Left lung (tissue), 10 donors: Measurements from ENCODE around the gene GJB4. TPM values are rescaled to one million over a fixed set of nuclear protein-coding genes. Genes with fewer than 3 reads are reported as not detected.

Source experiments
- ATAC-seq: fragments of 200-7000 bp; cut with Tn5 transposase; one replicate; pipeline ENCODE4 v1.9.1; 2020; ENCODE audit warnings: moderate library complexity
- DNase-seq, 4 donors: peaks; one replicate each; pipeline ENCODE4 v3.0.0-alpha.2; 2013 to 2020
- H3K27ac ChIP-seq, 2 donors: fragments of 200-600 bp; sonication (generic) in 1 of 2; one replicate each; pipeline versions ENCODE4 v1.5.0 to v1.8.0; 2020 to 2021
- H3K27me3 ChIP-seq, 2 donors: fragments of 200-600 bp; sonication (generic) in 1 of 2; one replicate each; pipeline versions ENCODE4 v1.5.0 to v1.8.0; 2020 to 2021
- H3K36me3 ChIP-seq, 2 donors: fragments of 200-600 bp; sonication (generic) in 1 of 2; one replicate each; pipeline versions ENCODE4 v1.5.0 to v1.8.0; 2020 to 2021
- H3K4me1 ChIP-seq, 2 donors: fragments of 200-600 bp; one replicate each; pipeline ENCODE4 v1.8.0; 2021
- H3K4me3 ChIP-seq, 2 donors: fragments of 200-600 bp; sonication (generic) in 1 of 2; one replicate each; pipeline versions ENCODE4 v1.5.0 to v1.8.0; 2020 to 2021; ENCODE audit warnings: mild to moderate bottlenecking in 1 of 2
- H3K9me3 ChIP-seq, 2 donors: fragments of 200-600 bp; sonication (generic) in 1 of 2; one replicate each; pipeline versions ENCODE4 v1.5.0 to v1.8.0; 2020 to 2021
- intact Hi-C, 2 donors: fragments of 100-400 bp; cut with DNase I; formaldehyde crosslinking; loops; one replicate each; pipeline versions ENCODE4 v1.11.2 to v1.14.2; 2022
- polyA plus RNA-seq, 6 donors: library from polyadenylated mRNA; unstranded; fragments of 120-200 nt; gene quantifications; one replicate each; pipeline ENCODE4 v1.2.1, GENCODE V29; 2013; ENCODE audit not compliant: insufficient read length in 6 of 6
- total RNA-seq, 2 donors: library from RNA; stranded (reverse); fragmentation: NEBNext Ultra II Directional; extraction: Animal tissue kit (Norgen Biotek cat#: 25700); gene quantifications; one replicate each; pipeline ENCODE4 v1.2.1, GENCODE V29; 2021
- TF ChIP-seq, protein P1 (sequence below), 2 donors: fragments of 200-600 bp; sonication (generic) in 1 of 2; IDR thresholded peaks; one replicate each; pipeline versions ENCODE4 v1.5.0 to v1.8.0; 2021; ENCODE audit warnings: antibody characterized with exemption in 2 of 2
- donor health status: DM: no; HTN: yes; CAD: no.
- donor health status: DM: no; HTN: no; CAD: no.

Gene GJB4
- total and polyA plus RNA-seq, 8 donors = 0.06 to 0.08 TPM; not detected in 6

DNA sequence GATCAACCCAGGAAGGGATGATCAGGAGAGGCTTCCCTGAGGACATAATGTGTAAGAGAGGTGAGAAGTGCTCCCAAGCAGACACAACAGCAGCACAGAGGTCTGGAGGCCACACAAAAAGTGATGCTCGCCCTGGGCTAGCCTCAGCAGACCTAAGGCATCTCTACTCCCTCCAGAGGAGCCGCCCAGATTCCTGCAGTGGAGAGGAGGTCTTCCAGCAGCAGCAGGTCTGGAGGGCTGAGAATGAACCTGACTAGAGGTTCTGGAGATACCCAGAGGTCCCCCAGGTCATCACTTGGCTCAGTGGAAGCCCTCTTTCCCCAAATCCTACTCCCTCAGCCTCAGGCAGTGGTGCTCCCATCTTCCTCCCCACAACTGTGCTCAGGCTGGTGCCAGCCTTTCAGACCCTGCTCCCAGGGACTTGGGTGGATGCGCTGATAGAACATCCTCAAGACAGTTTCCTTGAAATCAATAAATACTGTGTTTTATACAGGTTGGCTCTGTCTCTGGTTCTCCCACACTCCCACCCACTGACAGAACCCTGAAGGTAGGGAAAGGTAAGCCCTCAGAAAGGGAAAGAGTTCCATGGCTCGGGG, 26.4 kb downstream of the GJB4 start:
- no peak for DNase-seq
- TF ChIP-seq, protein P1, sequence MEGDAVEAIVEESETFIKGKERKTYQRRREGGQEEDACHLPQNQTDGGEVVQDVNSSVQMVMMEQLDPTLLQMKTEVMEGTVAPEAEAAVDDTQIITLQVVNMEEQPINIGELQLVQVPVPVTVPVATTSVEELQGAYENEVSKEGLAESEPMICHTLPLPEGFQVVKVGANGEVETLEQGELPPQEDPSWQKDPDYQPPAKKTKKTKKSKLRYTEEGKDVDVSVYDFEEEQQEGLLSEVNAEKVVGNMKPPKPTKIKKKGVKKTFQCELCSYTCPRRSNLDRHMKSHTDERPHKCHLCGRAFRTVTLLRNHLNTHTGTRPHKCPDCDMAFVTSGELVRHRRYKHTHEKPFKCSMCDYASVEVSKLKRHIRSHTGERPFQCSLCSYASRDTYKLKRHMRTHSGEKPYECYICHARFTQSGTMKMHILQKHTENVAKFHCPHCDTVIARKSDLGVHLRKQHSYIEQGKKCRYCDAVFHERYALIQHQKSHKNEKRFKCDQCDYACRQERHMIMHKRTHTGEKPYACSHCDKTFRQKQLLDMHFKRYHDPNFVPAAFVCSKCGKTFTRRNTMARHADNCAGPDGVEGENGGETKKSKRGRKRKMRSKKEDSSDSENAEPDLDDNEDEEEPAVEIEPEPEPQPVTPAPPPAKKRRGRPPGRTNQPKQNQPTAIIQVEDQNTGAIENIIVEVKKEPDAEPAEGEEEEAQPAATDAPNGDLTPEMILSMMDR (IDR thresholded peaks at IDR 0.05) = no peak
- Histone ChIP-seq H3K9me3 (no peaks in the 10 kb centered on the region), H3K4me3 (no peak overlapping the region), H3K27me3 (peaks cover 11 to 35% of the 10 kb centered on the region in 2 donors), H3K27ac (no peak overlapping the region), H3K36me3 (no peaks in the 10 kb centered on the region), H3K4me1 (peaks cover 3 to 4% of the 10 kb centered on the region in 2 donors)
- no peak for ATAC-seq
- intact Hi-C loops = loop anchor here in 1 of 2 donors (5.0 kb wide), 2 partner anchors 66 to 81 kb away; no protein-coding TSS in a partner anchor

DNA sequence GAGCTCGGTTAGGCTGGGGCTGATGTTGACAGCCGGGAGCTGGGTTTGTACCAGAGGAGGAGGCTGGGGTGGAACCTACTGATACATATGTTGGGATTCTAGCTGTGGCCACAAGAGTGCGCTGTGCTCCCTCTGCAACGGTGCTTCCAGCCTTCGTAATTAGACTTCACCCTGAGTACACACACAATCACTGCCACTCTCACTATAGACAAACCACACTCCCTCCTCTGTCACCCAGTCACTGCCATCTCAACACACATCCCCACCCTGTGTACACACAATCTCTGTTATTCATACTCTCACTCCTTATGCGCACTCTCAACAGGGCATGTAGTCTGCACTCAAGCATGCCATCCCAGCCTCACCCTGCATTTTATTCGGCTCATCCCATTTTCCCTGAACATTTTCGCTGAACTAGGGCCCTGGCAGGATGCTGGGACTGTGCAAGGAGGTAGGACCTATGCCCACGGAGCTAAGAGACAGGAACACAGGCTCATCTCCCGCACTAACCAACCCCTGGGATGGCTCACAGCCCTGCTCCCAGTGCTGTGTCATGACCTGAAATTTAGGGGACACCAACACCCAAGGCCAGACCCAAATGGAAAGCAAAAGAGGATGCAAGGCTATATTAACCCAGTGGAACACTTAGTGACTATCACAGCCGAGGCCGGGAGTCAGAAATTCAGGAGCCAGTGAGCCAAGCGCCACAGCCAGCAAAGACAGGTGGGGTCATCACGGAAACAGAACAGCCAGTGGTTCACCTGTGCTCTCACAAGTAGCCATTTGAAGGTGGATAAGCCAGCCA, 27.2 kb downstream of the GJB4 start:
- TF ChIP-seq, protein P1 (IDR thresholded peaks at IDR 0.05) = peak; percentile 73 to 81
- Histone ChIP-seq H3K9me3 (no peaks in the 10 kb centered on the region), H3K27me3 (peaks cover 4 to 34% of the 10 kb centered on the region in 2 donors), H3K4me1 (peaks cover 0 to 3% of the 10 kb centered on the region in 2 donors), H3K27ac (no peak overlapping the region), H3K4me3 (no peak overlapping the region), H3K36me3 (no peaks in the 10 kb centered on the region)
- peak; percentile 89 for ATAC-seq
- intact Hi-C loops = loop anchor here in 1 of 2 donors (5.0 kb wide), 2 partner anchors 66 to 81 kb away; no protein-coding TSS in a partner anchor
- peak in 3 of 4 donors; percentile 19 to 66 (median 54) for DNase-seq

DNA sequence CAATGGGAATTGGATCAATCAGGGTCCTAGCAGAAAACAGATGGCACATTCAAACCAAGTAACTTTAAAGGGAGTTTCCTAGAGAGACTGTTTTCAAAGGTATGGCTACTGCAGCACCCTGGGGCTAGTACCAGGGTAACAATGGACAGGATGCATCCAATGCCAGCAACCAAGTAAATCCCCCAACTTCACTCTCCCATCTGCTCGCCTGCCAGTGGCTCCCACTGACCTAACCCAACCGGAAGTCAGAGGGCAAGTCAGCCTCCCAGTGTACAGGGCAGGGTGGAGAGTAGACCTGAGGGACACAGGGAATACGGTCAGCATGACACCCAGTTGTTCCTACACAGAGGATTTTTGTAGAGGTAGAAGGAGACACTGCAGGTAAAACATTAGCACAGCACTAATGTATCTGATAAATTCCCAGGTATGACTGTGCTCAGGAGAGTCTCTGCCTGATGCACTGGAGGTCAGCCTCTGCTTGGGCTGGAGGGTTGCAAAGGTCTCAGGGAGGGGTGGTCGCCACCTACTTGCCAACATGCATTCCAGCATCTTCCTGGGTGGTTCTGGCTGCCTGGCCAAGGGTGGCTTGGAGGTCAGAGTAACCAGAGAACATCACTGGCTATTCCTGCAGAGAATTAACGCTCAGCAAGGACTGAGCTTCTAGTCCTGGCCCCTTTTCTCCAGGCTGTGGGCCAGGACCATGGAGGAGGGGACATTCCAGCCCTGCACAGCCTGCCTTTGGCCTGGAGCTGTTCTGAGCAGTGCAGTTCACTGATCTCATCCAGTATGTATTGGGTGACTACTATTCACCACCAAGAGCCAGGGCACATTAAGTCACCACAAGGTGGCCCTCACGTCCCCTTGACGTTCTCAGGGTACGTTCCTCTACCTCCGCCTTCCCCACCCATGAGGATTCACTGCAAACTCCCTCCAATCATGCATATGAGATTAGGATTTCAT, 28.2 kb downstream of the GJB4 start:
- H3K9me3 ChIP-seq = no peaks in the 10 kb centered on the region
- H3K27ac ChIP-seq = no peak overlapping the region
- DNase-seq = no peak
- H3K36me3 ChIP-seq = no peaks in the 10 kb centered on the region
- peaks cover 0 to 3% of the 10 kb centered on the region in 2 donors for H3K4me1 ChIP-seq
- no peak overlapping the region for H3K4me3 ChIP-seq
- intact Hi-C loops = loop anchor here in 1 of 2 donors (5.0 kb wide), 2 partner anchors 65 to 80 kb away; no protein-coding TSS in a partner anchor
- H3K27me3 ChIP-seq = peaks cover 0 to 34% of the 10 kb centered on the region in 2 donors
- TF ChIP-seq, protein P1 (IDR thresholded peaks at IDR 0.05) = no peak
- ATAC-seq = no peak

DNA sequence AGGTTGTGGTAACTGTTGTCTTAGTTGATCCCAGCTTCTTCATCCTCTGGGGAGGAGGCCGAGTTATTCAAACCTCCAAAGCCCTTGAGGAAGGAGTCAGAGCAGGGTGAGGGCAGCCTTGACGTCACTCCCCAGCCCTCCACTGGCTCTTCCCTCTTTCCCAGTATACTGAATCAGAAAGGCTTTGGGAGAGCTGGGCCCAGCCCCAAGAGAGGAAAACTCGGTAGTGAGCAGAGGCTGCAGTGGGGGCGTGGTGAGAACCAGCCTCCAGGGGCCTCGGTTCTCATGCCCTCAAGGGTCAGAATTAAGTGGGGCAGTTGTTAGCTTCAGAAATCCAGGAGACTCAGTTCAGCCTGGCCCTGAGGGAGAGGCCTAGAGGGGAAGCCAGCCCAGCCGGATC, 31.4 kb downstream of the GJB4 start:
- no peak for ATAC-seq
- Histone ChIP-seq H3K4me3 (no peak overlapping the region), H3K27me3 (peaks cover 4 to 38% of the 10 kb centered on the region in 2 donors), H3K4me1 (peaks cover 0 to 3% of the 10 kb centered on the region in 2 donors), H3K9me3 (no peaks in the 10 kb centered on the region), H3K27ac (no peak overlapping the region), H3K36me3 (peaks cover 0 to 7% of the 10 kb centered on the region in 2 donors)
- TF ChIP-seq, protein P1 (IDR thresholded peaks at IDR 0.05) = no peak
- intact Hi-C loops = loop anchor here in 1 of 2 donors (5.0 kb wide), 1 partner anchor 61 kb away; no protein-coding TSS in a partner anchor
- DNase-seq = no peak
